Measurements from ENCODE around the gene MORN4. TPM values are rescaled to one million over a fixed set of nuclear protein-coding genes. Genes with fewer than 3 reads are reported as not detected.

Gene MORN4
- total and polyA plus RNA-seq, 9 of the 15 experiments (the other 6 are each of a cell fraction or from before 2014, with no cell fraction given): 8.3 to 23.9 (median 11.7) TPM

GRCh38 chr10:97648562-97649404 lies 15.5 kb upstream of the MORN4 start (continued):
- TF ChIP-seq ATF3 (IDR thresholded peaks at IDR 0.05): peak; percentile 72
- no peak for TF ChIP-seq ATF3 (CRISPR knock-in tag; conservative IDR thresholded peaks at IDR 0.05)
- peak; percentile 40 for TF ChIP-seq MEIS2 (IDR thresholded peaks at IDR 0.05; ENCODE audit: partially characterized antibody)
- no peak for TF ChIP-seq HDAC3 (IDR thresholded peaks at IDR 0.05; ENCODE audit: borderline replicate concordance, partially characterized antibody)
- TF ChIP-seq FIP1L1 (IDR thresholded peaks at IDR 0.05; ENCODE audit: low read depth, low read length, poor library complexity, severe bottlenecking): no peak
- no peak for TF ChIP-seq ZNF224 (CRISPR knock-in tag; IDR thresholded peaks at IDR 0.05)
- no peak for TF ChIP-seq ZEB2 (IDR thresholded peaks at IDR 0.05)
- TF ChIP-seq, protein P1, sequence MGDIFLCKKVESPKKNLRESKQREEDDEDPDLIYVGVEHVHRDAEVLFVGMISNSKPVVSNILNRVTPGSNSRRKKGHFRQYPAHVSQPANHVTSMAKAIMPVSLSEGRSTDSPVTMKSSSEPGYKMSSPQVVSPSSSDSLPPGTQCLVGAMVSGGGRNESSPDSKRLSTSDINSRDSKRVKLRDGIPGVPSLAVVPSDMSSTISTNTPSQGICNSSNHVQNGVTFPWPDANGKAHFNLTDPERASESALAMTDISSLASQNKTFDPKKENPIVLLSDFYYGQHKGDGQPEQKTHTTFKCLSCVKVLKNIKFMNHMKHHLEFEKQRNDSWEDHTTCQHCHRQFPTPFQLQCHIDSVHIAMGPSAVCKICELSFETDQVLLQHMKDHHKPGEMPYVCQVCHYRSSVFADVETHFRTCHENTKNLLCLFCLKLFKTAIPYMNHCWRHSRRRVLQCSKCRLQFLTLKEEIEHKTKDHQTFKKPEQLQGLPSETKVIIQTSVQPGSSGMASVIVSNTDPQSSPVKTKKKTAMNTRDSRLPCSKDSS (IDR thresholded peaks at IDR 0.05; ENCODE audit: low read depth, partially characterized antibody): no peak
- TF ChIP-seq, protein P2, sequence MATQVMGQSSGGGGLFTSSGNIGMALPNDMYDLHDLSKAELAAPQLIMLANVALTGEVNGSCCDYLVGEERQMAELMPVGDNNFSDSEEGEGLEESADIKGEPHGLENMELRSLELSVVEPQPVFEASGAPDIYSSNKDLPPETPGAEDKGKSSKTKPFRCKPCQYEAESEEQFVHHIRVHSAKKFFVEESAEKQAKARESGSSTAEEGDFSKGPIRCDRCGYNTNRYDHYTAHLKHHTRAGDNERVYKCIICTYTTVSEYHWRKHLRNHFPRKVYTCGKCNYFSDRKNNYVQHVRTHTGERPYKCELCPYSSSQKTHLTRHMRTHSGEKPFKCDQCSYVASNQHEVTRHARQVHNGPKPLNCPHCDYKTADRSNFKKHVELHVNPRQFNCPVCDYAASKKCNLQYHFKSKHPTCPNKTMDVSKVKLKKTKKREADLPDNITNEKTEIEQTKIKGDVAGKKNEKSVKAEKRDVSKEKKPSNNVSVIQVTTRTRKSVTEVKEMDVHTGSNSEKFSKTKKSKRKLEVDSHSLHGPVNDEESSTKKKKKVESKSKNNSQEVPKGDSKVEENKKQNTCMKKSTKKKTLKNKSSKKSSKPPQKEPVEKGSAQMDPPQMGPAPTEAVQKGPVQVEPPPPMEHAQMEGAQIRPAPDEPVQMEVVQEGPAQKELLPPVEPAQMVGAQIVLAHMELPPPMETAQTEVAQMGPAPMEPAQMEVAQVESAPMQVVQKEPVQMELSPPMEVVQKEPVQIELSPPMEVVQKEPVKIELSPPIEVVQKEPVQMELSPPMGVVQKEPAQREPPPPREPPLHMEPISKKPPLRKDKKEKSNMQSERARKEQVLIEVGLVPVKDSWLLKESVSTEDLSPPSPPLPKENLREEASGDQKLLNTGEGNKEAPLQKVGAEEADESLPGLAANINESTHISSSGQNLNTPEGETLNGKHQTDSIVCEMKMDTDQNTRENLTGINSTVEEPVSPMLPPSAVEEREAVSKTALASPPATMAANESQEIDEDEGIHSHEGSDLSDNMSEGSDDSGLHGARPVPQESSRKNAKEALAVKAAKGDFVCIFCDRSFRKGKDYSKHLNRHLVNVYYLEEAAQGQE (IDR thresholded peaks at IDR 0.05; ENCODE audit: borderline replicate concordance): no peak
- TF ChIP-seq, protein P2 (CRISPR knock-in tag; IDR thresholded peaks at IDR 0.05; ENCODE audit: low read depth): no peak
- no peak for TF ChIP-seq NFE2L1 (tag; IDR thresholded peaks at IDR 0.05; ENCODE audit: borderline replicate concordance, low read depth)
